Ovary (tissue), 3 donors: ENCODE measurements around the gene STMN3.
"Not testable (repeated sequence)": the region's sequence is repeated elsewhere in the genome, so short reads cannot be mapped to it uniquely, and the experiment has no call there.

Experiments used
- CTCF ChIP-seq, 3 donors: fragments of 450-650 bp in 2 of 3; fragments of 200-600 bp in 1 of 3; IDR thresholded peaks; one replicate each; pipeline versions ENCODE4 v1.5.1 to v1.8.0; 2016 to 2022; ENCODE audit warnings: antibody characterized with exemption in 3 of 3, mild to moderate bottlenecking in 1 of 3
- POLR2A ChIP-seq: fragments of 450-650 bp; IDR thresholded peaks from one replicate; pipeline ENCODE4 v1.6.1; 2017; ENCODE audit warnings: antibody characterized with exemption, mild to moderate bottlenecking, moderate library complexity
- donor health status: DM: no; HTN: no; CAD: no.

GRCh38 chr20:63640686-63641085 is 12.5 kb downstream of the STMN3 start:
- TF ChIP-seq CTCF (IDR thresholded peaks at IDR 0.05); POLR2A: not testable (repeated sequence)
